Neuronal stem cell (in vitro differentiated cells): Measurements from ENCODE around the gene ZDHHC20.

Experiments used
- DNase-seq: peaks from one replicate; pipeline ENCODE4 v3.0.0-alpha.2; 2013; ENCODE audit warnings: low spot score
- H2AFZ ChIP-seq: one replicate; pipeline ENCODE4 v1.6.1; 2013; ENCODE audit warnings: mild to moderate bottlenecking, low read length, inconsistent platforms
- H2AK5ac ChIP-seq: 2 replicates; pipeline ENCODE4 v1.6.1; 2013; ENCODE audit warnings: low read depth, mild to moderate bottlenecking, inconsistent platforms, low read length, moderate library complexity, mixed read lengths
- H2BK120ac ChIP-seq: 2 replicates; pipeline ENCODE4 v1.6.1; 2013; ENCODE audit warnings: low read depth, mild to moderate bottlenecking, inconsistent platforms, low read length, moderate library complexity, mixed read lengths
- H2BK12ac ChIP-seq: one replicate; pipeline ENCODE4 v1.6.1; 2013; ENCODE audit warnings: low read length, inconsistent platforms
- H2BK15ac ChIP-seq: 2 replicates; pipeline ENCODE4 v1.6.1; 2013; ENCODE audit warnings: mild to moderate bottlenecking, low read length, inconsistent platforms, mixed read lengths
- H2BK5ac ChIP-seq: one replicate; pipeline ENCODE4 v1.6.1; 2013; ENCODE audit warnings: inconsistent platforms, mild to moderate bottlenecking, low read length, moderate library complexity
- H3K14ac ChIP-seq: one replicate; pipeline ENCODE4 v1.6.1; 2013; ENCODE audit warnings: low read length, inconsistent platforms
- H3K18ac ChIP-seq: 2 replicates; pipeline ENCODE4 v1.6.1; 2013; ENCODE audit warnings: low read length, inconsistent platforms
- H3K23ac ChIP-seq: 2 replicates; pipeline ENCODE4 v1.6.1; 2013; ENCODE audit warnings: low read depth, mild to moderate bottlenecking, mixed read lengths, low read length, inconsistent platforms; ENCODE audit not compliant: poor library complexity
- H3K27ac ChIP-seq: replicated peaks from 3 replicates; pipeline ENCODE4 v1.5.1; 2013; ENCODE audit warnings: low read length, inconsistent platforms
- H3K27me3 ChIP-seq, 3 experiments: 2 replicates each; pipeline ENCODE4 v1.6.1; 2013; ENCODE audit warnings: low read length in 3 of 3, mild to moderate bottlenecking in 2 of 3, inconsistent platforms in 1 of 3, low read depth in 1 of 3, mixed read lengths in 1 of 3, moderate library complexity in 1 of 3; ENCODE audit not compliant: control insufficient read depth in 3 of 3, insufficient read depth in 3 of 3
- H3K36me3 ChIP-seq, 2 donors: replicated peaks in 1 of 2; 2 replicates each; pipeline ENCODE4 v1.6.1; 2013; ENCODE audit warnings: low read length in 2 of 2; ENCODE audit not compliant: control insufficient read depth in 2 of 2, insufficient read depth in 2 of 2
- H3K4ac ChIP-seq: 2 replicates; pipeline ENCODE4 v1.6.1; 2013; ENCODE audit warnings: inconsistent platforms, mild to moderate bottlenecking, low read length, moderate library complexity
- H3K4me1 ChIP-seq, 2 donors: 1 replicate in 1 of 2; 2 replicates in 1 of 2; pipeline ENCODE4 v1.6.1; 2013; ENCODE audit warnings: low read length in 2 of 2, low read depth in 1 of 2; ENCODE audit not compliant: control insufficient read depth in 2 of 2, insufficient read depth in 1 of 2
- H3K4me2 ChIP-seq: one replicate; pipeline ENCODE4 v1.6.1; 2013; ENCODE audit warnings: mild to moderate bottlenecking, low read length, inconsistent platforms; ENCODE audit not compliant: insufficient read depth, poor library complexity, severe bottlenecking
- H3K4me3 ChIP-seq, 2 donors: 2 replicates each; pipeline ENCODE4 v1.5.1; 2013; ENCODE audit warnings: low read length in 2 of 2, mild to moderate bottlenecking in 2 of 2, inconsistent platforms in 1 of 2, moderate library complexity in 1 of 2
- H3K79me1 ChIP-seq: one replicate; pipeline ENCODE4 v1.6.1; 2013; ENCODE audit warnings: low read depth, mild to moderate bottlenecking, inconsistent platforms, low read length, moderate library complexity
- H3K9ac ChIP-seq: one replicate; pipeline ENCODE4 v1.6.1; 2013; ENCODE audit warnings: mild to moderate bottlenecking, low read depth, low read length, inconsistent platforms; ENCODE audit not compliant: poor library complexity
- H3K9me3 ChIP-seq, 2 donors: replicated peaks in 1 of 2; 2 replicates each; pipeline versions ENCODE3 to v1.6.1; 2013; ENCODE audit warnings: low read length in 2 of 2, mild to moderate bottlenecking in 2 of 2, inconsistent platforms in 1 of 2, low read depth in 1 of 2, mixed read lengths in 1 of 2, moderate library complexity in 1 of 2; ENCODE audit not compliant: control insufficient read depth in 2 of 2, insufficient read depth in 1 of 2
- H4K8ac ChIP-seq: one replicate; pipeline ENCODE4 v1.6.1; 2013; ENCODE audit warnings: low read depth, mild to moderate bottlenecking, inconsistent platforms, low read length, moderate library complexity
- H4K91ac ChIP-seq: one replicate; pipeline ENCODE4 v1.6.1; 2013; ENCODE audit warnings: low read length, low read depth, mild to moderate bottlenecking, inconsistent platforms; ENCODE audit not compliant: poor library complexity
- WGBS, 2 donors: extraction: QIAGEN DNeasy Blood & Tissue Kit; methylation state at CpG; one replicate each; pipeline ENCODE4 v1.1.7; 2013; ENCODE audit warnings: missing lambda C conversion rate in 2 of 2, mixed read lengths in 1 of 2; ENCODE audit not compliant: insufficient read length in 2 of 2, insufficient replicate concordance in 1 of 2; ENCODE audit errors: extremely low coverage in 2 of 2; 5-methylcytosine and 5-hydroxymethylcytosine counted together

The ZDHHC20 gene

GRCh38 chr13:21429211-21429610 lies 29.9 kb downstream of the ZDHHC20 start:
- no peak overlapping the region for H2BK5ac ChIP-seq
- no peak overlapping the region for H2AK5ac ChIP-seq
- no peaks in the 10 kb centered on the region for H3K27me3 ChIP-seq
- H2BK12ac ChIP-seq = no peak overlapping the region
- H3K23ac ChIP-seq = no peak overlapping the region
- H2BK120ac ChIP-seq = no peak overlapping the region
- no peak overlapping the region for H3K27ac ChIP-seq
- H4K8ac ChIP-seq = no peak overlapping the region
- no peak overlapping the region for H2AFZ ChIP-seq
- no peaks in the 10 kb centered on the region for H3K4me1 ChIP-seq
- H3K79me1 ChIP-seq = no peaks in the 10 kb centered on the region
- H3K4me2 ChIP-seq = no peak overlapping the region
- WGBS, 2 donors = no CpG with 5 or more reads among the region's 2 CpGs
- no peak overlapping the region for H3K4ac ChIP-seq
- peaks cover 3 to 23% of the 10 kb centered on the region in 2 donors for H3K9me3 ChIP-seq
- H3K14ac ChIP-seq = no peak overlapping the region
- no peak overlapping the region for H3K18ac ChIP-seq
- H2BK15ac ChIP-seq = no peak overlapping the region
- H3K4me3 ChIP-seq = no peak overlapping the region
- DNase-seq = no peak
- no peak overlapping the region for H3K9ac ChIP-seq
- no peaks in the 10 kb centered on the region for H3K36me3 ChIP-seq
- no peak overlapping the region for H4K91ac ChIP-seq

DNA sequence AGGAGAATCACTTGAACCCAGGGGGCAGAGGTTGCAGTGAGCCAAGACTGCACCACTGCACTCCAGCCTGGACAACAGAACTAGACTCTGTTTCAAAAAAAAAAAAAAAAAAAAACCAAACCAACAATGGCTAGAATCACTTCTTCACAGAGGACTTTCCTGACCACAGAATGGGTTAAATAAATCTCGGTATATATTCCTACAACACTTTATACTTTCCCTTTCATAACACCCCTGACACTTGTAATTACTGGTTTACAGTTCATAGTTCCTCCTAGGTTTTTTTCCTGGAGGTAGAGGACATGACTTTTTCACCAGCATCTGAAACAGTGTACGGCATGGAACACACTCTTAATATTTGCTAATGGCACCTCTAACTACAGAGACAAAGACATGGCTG lies 31.4 kb downstream of the ZDHHC20 start:
- no CpG with 5 or more reads among the region's 2 CpGs for WGBS, 2 donors

DNA sequence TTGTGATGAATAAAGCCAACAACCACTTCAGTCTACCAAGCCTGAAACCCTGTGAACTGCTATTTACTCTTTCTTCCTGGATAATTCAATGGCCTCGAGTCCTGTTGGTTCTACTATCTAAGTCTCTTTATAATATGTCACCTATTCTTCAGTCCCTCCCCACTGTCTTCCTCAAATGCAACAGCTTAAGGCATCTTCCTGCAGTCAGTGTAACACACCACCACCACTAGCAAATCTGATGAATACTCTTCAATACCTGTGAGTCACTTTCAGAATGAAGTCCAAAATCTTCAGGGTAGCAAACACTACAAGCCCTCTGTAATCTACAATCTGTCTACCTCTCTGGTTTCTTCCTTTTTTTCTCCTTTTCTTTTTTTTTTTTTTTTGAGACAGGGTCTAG lies 32.9 kb downstream of the ZDHHC20 start:
- Histone ChIP-seq H3K4ac (no peak overlapping the region), H2AK5ac (no peak overlapping the region), H2BK5ac (no peak overlapping the region), H4K91ac (no peak overlapping the region), H3K23ac (no peak overlapping the region), H3K4me1 (no peaks in the 10 kb centered on the region), H3K36me3 (no peaks in the 10 kb centered on the region), H3K14ac (no peak overlapping the region), H2AFZ (no peak overlapping the region), H3K27me3 (no peaks in the 10 kb centered on the region), H3K4me2 (no peak overlapping the region), H2BK120ac (no peak overlapping the region), H3K27ac (no peak overlapping the region), H4K8ac (no peak overlapping the region), H3K4me3 (no peak overlapping the region), H3K79me1 (no peaks in the 10 kb centered on the region), H3K9me3 (peaks cover 3 to 16% of the 10 kb centered on the region in 2 donors), H3K18ac (no peak overlapping the region), H2BK12ac (no peak overlapping the region), H2BK15ac (no peak overlapping the region), H3K9ac (no peak overlapping the region)
- no CpG with 5 or more reads among the region's 1 CpG for WGBS, 2 donors
- no peak for DNase-seq

More for the DNA sequence above, 31.4 kb downstream of the ZDHHC20 start:
- H4K91ac ChIP-seq = no peak overlapping the region
- no peak overlapping the region for H2BK15ac ChIP-seq
- no peaks in the 10 kb centered on the region for H3K79me1 ChIP-seq
- H3K36me3 ChIP-seq = no peaks in the 10 kb centered on the region
- H2AFZ ChIP-seq = no peak overlapping the region
- no peak overlapping the region for H4K8ac ChIP-seq
- no peak overlapping the region for H3K4me2 ChIP-seq
- no peak overlapping the region for H2AK5ac ChIP-seq
- H3K18ac ChIP-seq = no peak overlapping the region
- H2BK5ac ChIP-seq = no peak overlapping the region
- H3K4me1 ChIP-seq = no peaks in the 10 kb centered on the region
- no peak for DNase-seq
- no peak overlapping the region for H3K4me3 ChIP-seq
- H3K9me3 ChIP-seq = peaks cover 3 to 16% of the 10 kb centered on the region in 2 donors
- no peak overlapping the region for H2BK12ac ChIP-seq
- H3K23ac ChIP-seq = no peak overlapping the region
- H3K14ac ChIP-seq = no peak overlapping the region
- no peak overlapping the region for H3K27ac ChIP-seq
- H3K4ac ChIP-seq = no peak overlapping the region
- H2BK120ac ChIP-seq = no peak overlapping the region
- no peaks in the 10 kb centered on the region for H3K27me3 ChIP-seq
- no peak overlapping the region for H3K9ac ChIP-seq

GRCh38 chr13:21420706-21421105 lies 38.4 kb downstream of the ZDHHC20 start:
- Histone ChIP-seq H2BK15ac (no peak overlapping the region), H2BK120ac (no peak overlapping the region), H3K36me3 (peaks cover 0 to 28% of the 10 kb centered on the region in 2 donors), H3K18ac (no peak overlapping the region), H4K91ac (no peak overlapping the region), H3K27me3 (no peaks in the 10 kb centered on the region), H3K4me3 (no peak overlapping the region), H2BK5ac (no peak overlapping the region), H3K23ac (no peak overlapping the region), H4K8ac (no peak overlapping the region), H3K4me2 (no peak overlapping the region), H3K79me1 (no peaks in the 10 kb centered on the region), H3K9ac (no peak overlapping the region), H3K14ac (no peak overlapping the region), H3K9me3 (no peaks in the 10 kb centered on the region), H2AFZ (no peak overlapping the region), H3K27ac (no peak overlapping the region), H2BK12ac (no peak overlapping the region), H2AK5ac (no peak overlapping the region), H3K4ac (no peak overlapping the region), H3K4me1 (no peaks in the 10 kb centered on the region)
- no CpG with 5 or more reads among the region's 3 CpGs for WGBS, 2 donors
- DNase-seq = no peak
